T47D (cell line): ENCODE data around the gene C1orf105.

Source experiments
- DNase-seq, 2 experiments: peaks; one replicate each; pipeline versions ENCODE4 v3.0.0 to v3.0.0-alpha.2; 2011 to 2012; ENCODE audit warnings: low read depth in 1 of 2, low spot score in 1 of 2
- JUND ChIP-seq: IDR thresholded peaks from 2 replicates; pipeline ENCODE4 v1.6.1; 2012; ENCODE audit warnings: low read depth
- in situ Hi-C: cut with HindIII; loops from 2 replicates; pipeline ENCODE4 v1.10.0; 2016; ENCODE audit warnings: low sequenced_read_pairs, low pct_unique_long_range_greater_than_20kb

C1orf105 gene

GRCh38 chr1:172517081-172517480 lies 96.6 kb downstream of the C1orf105 start:
- no peak for TF ChIP-seq JUND
- in situ Hi-C loops: no loop called here
- DNase-seq: no peak

- TF ChIP-seq JUND: no peak
- DNase-seq: no peak
- in situ Hi-C loops: no loop called here
Measured at GRCh38 chr1:172517545-172517944, 97.1 kb downstream of the C1orf105 start.
